PFSK-1 (cell line): ENCODE data around the gene RIMS1.

Source experiments
- FOXP2 ChIP-seq: optimal IDR thresholded peaks from 2 replicates; pipeline ENCODE3; 2011; ENCODE audit warnings: borderline replicate concordance, control low read depth, inconsistent platforms; ENCODE audit not compliant: insufficient read depth; ENCODE audit errors: extremely low read length, extremely low read depth
- POLR2AphosphoS5 ChIP-seq: IDR thresholded peaks from 2 replicates; pipeline ENCODE4 v1.6.1; 2012; ENCODE audit warnings: low read depth, mild to moderate bottlenecking, control low read depth, low read length, moderate library complexity
- SIN3A ChIP-seq: IDR thresholded peaks from 2 replicates; pipeline ENCODE4 v1.6.1; 2012; ENCODE audit warnings: mild to moderate bottlenecking, low read length, moderate library complexity, borderline replicate concordance; ENCODE audit not compliant: insufficient read depth
- TAF1 ChIP-seq: IDR thresholded peaks from 2 replicates; pipeline ENCODE4 v1.6.1; 2012; ENCODE audit warnings: low read length, control low read depth, borderline replicate concordance; ENCODE audit not compliant: insufficient read depth
- TF ChIP-seq, protein P1 (sequence below), 2 experiments: IDR thresholded peaks; 2 replicates each; pipeline versions ENCODE4 v1.6.1 to v1.8.0; 2011 to 2012; ENCODE audit warnings: low read depth in 2 of 2, low read length in 2 of 2, control low read depth in 1 of 2, inconsistent platforms in 1 of 2, mild to moderate bottlenecking in 1 of 2, moderate library complexity in 1 of 2; ENCODE audit not compliant: insufficient read depth in 1 of 2

Gene RIMS1

GRCh38 chr6:72032086-72032485, 145.7 kb downstream of the RIMS1 start:
- TF ChIP-seq TAF1: no peak
- TF ChIP-seq, protein P1, sequence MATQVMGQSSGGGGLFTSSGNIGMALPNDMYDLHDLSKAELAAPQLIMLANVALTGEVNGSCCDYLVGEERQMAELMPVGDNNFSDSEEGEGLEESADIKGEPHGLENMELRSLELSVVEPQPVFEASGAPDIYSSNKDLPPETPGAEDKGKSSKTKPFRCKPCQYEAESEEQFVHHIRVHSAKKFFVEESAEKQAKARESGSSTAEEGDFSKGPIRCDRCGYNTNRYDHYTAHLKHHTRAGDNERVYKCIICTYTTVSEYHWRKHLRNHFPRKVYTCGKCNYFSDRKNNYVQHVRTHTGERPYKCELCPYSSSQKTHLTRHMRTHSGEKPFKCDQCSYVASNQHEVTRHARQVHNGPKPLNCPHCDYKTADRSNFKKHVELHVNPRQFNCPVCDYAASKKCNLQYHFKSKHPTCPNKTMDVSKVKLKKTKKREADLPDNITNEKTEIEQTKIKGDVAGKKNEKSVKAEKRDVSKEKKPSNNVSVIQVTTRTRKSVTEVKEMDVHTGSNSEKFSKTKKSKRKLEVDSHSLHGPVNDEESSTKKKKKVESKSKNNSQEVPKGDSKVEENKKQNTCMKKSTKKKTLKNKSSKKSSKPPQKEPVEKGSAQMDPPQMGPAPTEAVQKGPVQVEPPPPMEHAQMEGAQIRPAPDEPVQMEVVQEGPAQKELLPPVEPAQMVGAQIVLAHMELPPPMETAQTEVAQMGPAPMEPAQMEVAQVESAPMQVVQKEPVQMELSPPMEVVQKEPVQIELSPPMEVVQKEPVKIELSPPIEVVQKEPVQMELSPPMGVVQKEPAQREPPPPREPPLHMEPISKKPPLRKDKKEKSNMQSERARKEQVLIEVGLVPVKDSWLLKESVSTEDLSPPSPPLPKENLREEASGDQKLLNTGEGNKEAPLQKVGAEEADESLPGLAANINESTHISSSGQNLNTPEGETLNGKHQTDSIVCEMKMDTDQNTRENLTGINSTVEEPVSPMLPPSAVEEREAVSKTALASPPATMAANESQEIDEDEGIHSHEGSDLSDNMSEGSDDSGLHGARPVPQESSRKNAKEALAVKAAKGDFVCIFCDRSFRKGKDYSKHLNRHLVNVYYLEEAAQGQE (IDR thresholded peaks at IDR 0.05; ENCODE audit: insufficient read depth in 1 of 2, low read depth in 2 of 2, low read length in 2 of 2): no peak
- TF ChIP-seq POLR2AphosphoS5: no peak
- no peak for TF ChIP-seq FOXP2
- TF ChIP-seq SIN3A: no peak

DNA sequence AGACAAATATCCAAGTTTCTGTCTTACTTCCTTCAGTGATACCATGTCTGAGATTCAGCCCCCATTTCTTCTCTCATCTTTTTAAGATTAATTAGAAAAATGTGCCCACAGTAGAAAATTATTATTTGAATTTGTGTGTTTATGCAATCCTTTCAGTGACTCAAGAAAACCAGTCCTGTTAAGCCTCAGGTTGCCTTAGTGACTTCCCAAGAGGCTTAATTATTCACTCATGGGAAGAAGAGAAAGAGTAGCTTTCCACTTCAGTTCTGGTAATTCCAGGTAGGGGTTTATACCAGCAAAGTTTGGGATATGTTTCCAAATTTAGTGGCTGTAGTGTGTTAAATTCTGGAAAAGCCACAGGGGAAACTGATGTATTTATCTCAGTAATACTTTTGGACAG, 149.1 kb downstream of the RIMS1 start:
- TF ChIP-seq SIN3A (no peak), FOXP2 (no peak), POLR2AphosphoS5 (no peak), TAF1 (no peak)
- TF ChIP-seq, protein P1 (IDR thresholded peaks at IDR 0.05; ENCODE audit: insufficient read depth in 1 of 2, low read depth in 2 of 2, low read length in 2 of 2): no peak

GRCh38 chr6:72035966-72036365, 149.6 kb downstream of the RIMS1 start:
- TF ChIP-seq TAF1: no peak
- no peak for TF ChIP-seq POLR2AphosphoS5
- no peak for TF ChIP-seq SIN3A
- TF ChIP-seq, protein P1 (IDR thresholded peaks at IDR 0.05; ENCODE audit: insufficient read depth in 1 of 2, low read depth in 2 of 2, low read length in 2 of 2): no peak
- no peak for TF ChIP-seq FOXP2

- TF ChIP-seq POLR2AphosphoS5 (no peak), SIN3A (no peak), FOXP2 (no peak), TAF1 (no peak)
These were observed 150.7 kb downstream of the RIMS1 start for GRCh38 chr6:72037006-72037405.

- no peak for TF ChIP-seq POLR2AphosphoS5
- TF ChIP-seq SIN3A: no peak
- TF ChIP-seq FOXP2: no peak
- TF ChIP-seq TAF1: no peak
- TF ChIP-seq, protein P1 (IDR thresholded peaks at IDR 0.05; ENCODE audit: insufficient read depth in 1 of 2, low read depth in 2 of 2, low read length in 2 of 2): no peak
These were observed 153.8 kb downstream of the RIMS1 start for GRCh38 chr6:72040111-72040510.
